Measurements from ENCODE around the gene ARHGAP18.

DNA sequence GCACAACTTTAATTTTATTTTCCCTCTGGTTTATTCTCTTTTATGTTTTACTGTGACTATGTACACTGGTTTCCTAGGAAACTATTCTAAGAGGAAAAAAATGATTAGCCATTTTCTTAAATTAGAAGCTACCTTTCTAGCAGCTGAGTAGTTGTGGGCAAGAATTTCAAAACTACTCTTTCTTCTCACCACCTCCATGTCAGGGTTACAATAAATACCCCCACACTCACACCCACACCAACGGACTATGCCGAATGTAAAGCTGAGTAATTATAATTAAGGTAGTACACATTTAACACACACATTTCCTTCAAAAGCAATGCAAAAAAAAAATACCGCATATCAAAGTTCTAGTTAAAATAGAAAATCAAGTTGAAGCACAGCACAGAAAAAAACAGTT is 78.9 kb downstream of the ARHGAP18 start:
- TF ChIP-seq, protein P1, sequence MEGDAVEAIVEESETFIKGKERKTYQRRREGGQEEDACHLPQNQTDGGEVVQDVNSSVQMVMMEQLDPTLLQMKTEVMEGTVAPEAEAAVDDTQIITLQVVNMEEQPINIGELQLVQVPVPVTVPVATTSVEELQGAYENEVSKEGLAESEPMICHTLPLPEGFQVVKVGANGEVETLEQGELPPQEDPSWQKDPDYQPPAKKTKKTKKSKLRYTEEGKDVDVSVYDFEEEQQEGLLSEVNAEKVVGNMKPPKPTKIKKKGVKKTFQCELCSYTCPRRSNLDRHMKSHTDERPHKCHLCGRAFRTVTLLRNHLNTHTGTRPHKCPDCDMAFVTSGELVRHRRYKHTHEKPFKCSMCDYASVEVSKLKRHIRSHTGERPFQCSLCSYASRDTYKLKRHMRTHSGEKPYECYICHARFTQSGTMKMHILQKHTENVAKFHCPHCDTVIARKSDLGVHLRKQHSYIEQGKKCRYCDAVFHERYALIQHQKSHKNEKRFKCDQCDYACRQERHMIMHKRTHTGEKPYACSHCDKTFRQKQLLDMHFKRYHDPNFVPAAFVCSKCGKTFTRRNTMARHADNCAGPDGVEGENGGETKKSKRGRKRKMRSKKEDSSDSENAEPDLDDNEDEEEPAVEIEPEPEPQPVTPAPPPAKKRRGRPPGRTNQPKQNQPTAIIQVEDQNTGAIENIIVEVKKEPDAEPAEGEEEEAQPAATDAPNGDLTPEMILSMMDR (IDR thresholded peaks at IDR 0.05 in 4 of 5, conservative IDR thresholded peaks at IDR 0.05 in 1 of 5): no peak
- TF ChIP-seq POLR2A (IDR thresholded peaks at IDR 0.05): no peak

All from gastrocnemius medialis (tissue), 4 donors.